WTC11 (cell line): Measurements from ENCODE around the gene MYLK.

Source experiments
- CREM ChIP-seq: sonication (generic); formaldehyde crosslinking; IDR thresholded peaks from 2 replicates; pipeline ENCODE4 v1.8.1; 2022; ENCODE audit warnings: mild to moderate bottlenecking, missing genetic modification reagents, moderate library complexity
- ELF4 ChIP-seq: sonication (generic); formaldehyde crosslinking; IDR thresholded peaks from 2 replicates; pipeline ENCODE4 v1.8.1; 2022; ENCODE audit warnings: low read depth, mild to moderate bottlenecking, moderate library complexity, missing genetic modification reagents
- FOXP1 ChIP-seq: sonication (generic); formaldehyde crosslinking; IDR thresholded peaks from 2 replicates; pipeline ENCODE4 v1.8.0; 2022; ENCODE audit warnings: missing genetic modification reagents, mild to moderate bottlenecking, moderate library complexity, borderline replicate concordance
- GRHL2 ChIP-seq: fragments of 250-450 bp; sonication (Bioruptor Pico); IDR thresholded peaks from 2 replicates; pipeline ENCODE4 v1.8.0; 2022; ENCODE audit warnings: mild to moderate bottlenecking, moderate library complexity; ENCODE audit not compliant: insufficient replicate concordance, severe bottlenecking
- MAX ChIP-seq: sonication (generic); formaldehyde crosslinking; IDR thresholded peaks from 2 replicates; pipeline ENCODE4 v1.8.0; 2022; ENCODE audit warnings: mild to moderate bottlenecking, missing genetic modification reagents
- NR1H2 ChIP-seq: sonication (generic); formaldehyde crosslinking; IDR thresholded peaks from 2 replicates; pipeline ENCODE4 v1.9.0; 2021; ENCODE audit warnings: mild to moderate bottlenecking, moderate library complexity, missing genetic modification reagents
- SP1 ChIP-seq: sonication (generic); formaldehyde crosslinking; conservative IDR thresholded peaks from 2 replicates; pipeline ENCODE4 v1.8.1; 2022; ENCODE audit warnings: missing genetic modification reagents
- TCF7 ChIP-seq: sonication (generic); formaldehyde crosslinking; IDR thresholded peaks from 2 replicates; pipeline ENCODE4 v1.8.0; 2022; ENCODE audit warnings: mild to moderate bottlenecking, low read depth, missing genetic modification reagents, moderate library complexity
- TP53 ChIP-seq: sonication (generic); formaldehyde crosslinking; IDR thresholded peaks from 2 replicates; pipeline ENCODE4 v1.8.1; 2023; ENCODE audit warnings: mild to moderate bottlenecking, missing genetic modification reagents
- ZNF263 ChIP-seq: sonication (generic); formaldehyde crosslinking; IDR thresholded peaks from 2 replicates; pipeline ENCODE4 v1.8.1; 2022; ENCODE audit warnings: low read depth, mild to moderate bottlenecking, moderate library complexity, missing genetic modification reagents
- TF ChIP-seq, protein P1 (sequence below): fragments of 200-600 bp; IDR thresholded peaks from 2 replicates; pipeline ENCODE4 v1.8.0; 2022; ENCODE audit warnings: antibody characterized with exemption
- TF ChIP-seq, protein P2 (sequence below): sonication (generic); formaldehyde crosslinking; conservative IDR thresholded peaks from 2 replicates; pipeline ENCODE4 v1.8.1; 2022; ENCODE audit warnings: mild to moderate bottlenecking, missing genetic modification reagents
- TF ChIP-seq, protein P3 (sequence below): sonication (generic); formaldehyde crosslinking; IDR thresholded peaks from 2 replicates; pipeline ENCODE4 v1.8.1; 2022; ENCODE audit warnings: low read depth, missing genetic modification reagents, borderline replicate concordance

DNA sequence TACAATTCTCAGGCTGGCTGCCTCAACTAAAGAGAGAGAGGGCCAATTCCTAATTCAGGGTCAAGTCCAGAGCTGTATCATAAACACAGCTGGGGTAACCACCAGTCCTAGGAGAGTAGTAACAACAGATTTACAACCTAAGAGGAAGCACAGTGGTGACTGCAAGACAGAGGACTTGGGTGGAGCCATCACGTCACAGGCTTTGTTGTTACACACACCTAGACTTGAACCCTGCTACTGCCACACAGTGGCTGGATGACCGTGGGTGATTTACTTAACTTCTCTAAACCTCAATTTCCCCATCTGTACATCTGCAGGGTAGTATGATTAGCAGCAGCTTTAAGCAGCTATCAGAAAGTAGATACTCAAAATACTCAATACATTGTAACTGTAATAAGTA is 78.6 kb downstream of the MYLK start:
- TF ChIP-seq, protein P1, sequence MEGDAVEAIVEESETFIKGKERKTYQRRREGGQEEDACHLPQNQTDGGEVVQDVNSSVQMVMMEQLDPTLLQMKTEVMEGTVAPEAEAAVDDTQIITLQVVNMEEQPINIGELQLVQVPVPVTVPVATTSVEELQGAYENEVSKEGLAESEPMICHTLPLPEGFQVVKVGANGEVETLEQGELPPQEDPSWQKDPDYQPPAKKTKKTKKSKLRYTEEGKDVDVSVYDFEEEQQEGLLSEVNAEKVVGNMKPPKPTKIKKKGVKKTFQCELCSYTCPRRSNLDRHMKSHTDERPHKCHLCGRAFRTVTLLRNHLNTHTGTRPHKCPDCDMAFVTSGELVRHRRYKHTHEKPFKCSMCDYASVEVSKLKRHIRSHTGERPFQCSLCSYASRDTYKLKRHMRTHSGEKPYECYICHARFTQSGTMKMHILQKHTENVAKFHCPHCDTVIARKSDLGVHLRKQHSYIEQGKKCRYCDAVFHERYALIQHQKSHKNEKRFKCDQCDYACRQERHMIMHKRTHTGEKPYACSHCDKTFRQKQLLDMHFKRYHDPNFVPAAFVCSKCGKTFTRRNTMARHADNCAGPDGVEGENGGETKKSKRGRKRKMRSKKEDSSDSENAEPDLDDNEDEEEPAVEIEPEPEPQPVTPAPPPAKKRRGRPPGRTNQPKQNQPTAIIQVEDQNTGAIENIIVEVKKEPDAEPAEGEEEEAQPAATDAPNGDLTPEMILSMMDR: no peak
- TF ChIP-seq CREM (no peak), TCF7 (CRISPR knock-in tag) (no peak), ZNF263 (no peak), TP53 (CRISPR knock-in tag) (no peak), GRHL2 (CRISPR knock-in tag) (no peak), MAX (CRISPR knock-in tag) (no peak), NR1H2 (no peak), SP1 (no peak), ELF4 (CRISPR knock-in tag) (no peak), FOXP1 (no peak)
- TF ChIP-seq, protein P2, sequence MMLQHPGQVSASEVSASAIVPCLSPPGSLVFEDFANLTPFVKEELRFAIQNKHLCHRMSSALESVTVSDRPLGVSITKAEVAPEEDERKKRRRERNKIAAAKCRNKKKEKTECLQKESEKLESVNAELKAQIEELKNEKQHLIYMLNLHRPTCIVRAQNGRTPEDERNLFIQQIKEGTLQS (CRISPR knock-in tag): no peak
- TF ChIP-seq, protein P3, sequence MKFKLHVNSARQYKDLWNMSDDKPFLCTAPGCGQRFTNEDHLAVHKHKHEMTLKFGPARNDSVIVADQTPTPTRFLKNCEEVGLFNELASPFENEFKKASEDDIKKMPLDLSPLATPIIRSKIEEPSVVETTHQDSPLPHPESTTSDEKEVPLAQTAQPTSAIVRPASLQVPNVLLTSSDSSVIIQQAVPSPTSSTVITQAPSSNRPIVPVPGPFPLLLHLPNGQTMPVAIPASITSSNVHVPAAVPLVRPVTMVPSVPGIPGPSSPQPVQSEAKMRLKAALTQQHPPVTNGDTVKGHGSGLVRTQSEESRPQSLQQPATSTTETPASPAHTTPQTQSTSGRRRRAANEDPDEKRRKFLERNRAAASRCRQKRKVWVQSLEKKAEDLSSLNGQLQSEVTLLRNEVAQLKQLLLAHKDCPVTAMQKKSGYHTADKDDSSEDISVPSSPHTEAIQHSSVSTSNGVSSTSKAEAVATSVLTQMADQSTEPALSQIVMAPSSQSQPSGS (CRISPR knock-in tag): no peak
